Endothelial cell of umbilical vein (primary cell): ENCODE results near the gene MLIP. TPM values are rescaled to one million over a fixed set of nuclear protein-coding genes. Genes with fewer than 3 reads are reported as not detected.

Source experiments
- BruUV-seq: library from RNA; stranded (reverse); fragments of 400-500 nt; replicated peaks from 2 replicates; lab custom pipeline; 2021; lab: Mats Ljungman, UMichigan
- CTCF ChIA-PET: fragments of 300-600, 350-600 bp; sonication (Branson Sonifier 250); formaldehyde crosslinking; loops from one replicate; lab custom pipeline; 2021; ENCODE audit warnings: antibody characterized with exemption, inconsistent platforms; lab: Charles Lee
- POLR2A ChIA-PET: fragments of 300-600, 350-600 bp; sonication (Branson Sonifier 250); formaldehyde crosslinking; loops from one replicate; lab custom pipeline; 2021; ENCODE audit warnings: antibody characterized with exemption, inconsistent platforms; lab: Charles Lee
- DNase-seq: peaks from one replicate; pipeline ENCODE4 v3.0.0-alpha.2; 2011; ENCODE audit warnings: low read depth, low spot score
- FAIRE-seq: peaks from 2 replicates; lab custom pipeline; 2011; peaks lifted over from hg19 to GRCh38; lab: Jason Lieb, UNC
- H2AFZ ChIP-seq: 2 replicates; pipeline ENCODE4 v1.6.0; 2012; ENCODE audit warnings: low read depth, low read length, control low read depth, inconsistent platforms
- H3K27ac ChIP-seq: 2 replicates; pipeline ENCODE4 v1.5.1; 2011; ENCODE audit warnings: low read depth, mild to moderate bottlenecking, control low read depth, low read length, moderate library complexity; ENCODE audit not compliant: insufficient read depth
- H3K27me3 ChIP-seq, 2 experiments: 2 replicates each; pipeline versions ENCODE4 v1.6.0 to v1.6.1; 2011; ENCODE audit warnings: low read length in 2 of 2, mixed read lengths in 1 of 2; ENCODE audit not compliant: control insufficient read depth in 2 of 2, insufficient read depth in 2 of 2
- H3K36me3 ChIP-seq, 2 experiments: 2 replicates in 1 of 2; 3 replicates in 1 of 2; pipeline ENCODE4 v1.5.1; 2011; ENCODE audit warnings: low read length in 2 of 2, mild to moderate bottlenecking in 1 of 2, moderate library complexity in 1 of 2; ENCODE audit not compliant: control insufficient read depth in 2 of 2, insufficient read depth in 2 of 2; ENCODE audit errors: extremely low read depth in 1 of 2
- H3K4me1 ChIP-seq: 3 replicates; pipeline ENCODE4 v1.5.1; 2011; ENCODE audit warnings: mild to moderate bottlenecking, low read length; ENCODE audit not compliant: control insufficient read depth, insufficient read depth; ENCODE audit errors: extremely low read depth
- H3K4me2 ChIP-seq: 2 replicates; pipeline ENCODE4 v1.6.1; 2011; ENCODE audit warnings: low read length, control low read depth, mixed read lengths; ENCODE audit not compliant: insufficient read depth
- H3K4me3 ChIP-seq, 3 experiments: fragments of 200-600 bp in 1 of 3; sonication (generic), shearing (Covaris generic) in 1 of 3; replicated peaks in 1 of 3; 2 replicates each; pipeline ENCODE4 v1.5.1; 2011 to 2016; ENCODE audit warnings: control low read depth in 3 of 3, low read length in 3 of 3, mild to moderate bottlenecking in 2 of 3, inconsistent platforms in 1 of 3, low read depth in 1 of 3, moderate library complexity in 1 of 3; ENCODE audit not compliant: insufficient read depth in 1 of 3
- H3K79me2 ChIP-seq: 2 replicates; pipeline ENCODE4 v1.6.0; 2012; ENCODE audit warnings: low read length, inconsistent platforms; ENCODE audit not compliant: control insufficient read depth, insufficient read depth
- H3K9ac ChIP-seq: replicated peaks from 2 replicates; pipeline ENCODE3; 2011; ENCODE audit warnings: low read length, control low read depth; ENCODE audit not compliant: insufficient read depth; ENCODE audit errors: extremely low read depth
- H3K9me1 ChIP-seq: replicated peaks from 3 replicates; pipeline ENCODE4 v1.6.0; 2011; ENCODE audit warnings: mild to moderate bottlenecking, low read length; ENCODE audit not compliant: control insufficient read depth, insufficient read depth; ENCODE audit errors: extremely low read depth
- H3K9me3 ChIP-seq: replicated peaks from 2 replicates; pipeline ENCODE4 v1.5.1; 2012; ENCODE audit warnings: low read length, inconsistent platforms; ENCODE audit not compliant: control insufficient read depth, insufficient read depth
- H4K20me1 ChIP-seq: replicated peaks from 2 replicates; pipeline ENCODE3; 2011; ENCODE audit warnings: mild to moderate bottlenecking, low read length; ENCODE audit not compliant: control insufficient read depth, insufficient read depth; ENCODE audit errors: extremely low read depth
- EZH2 ChIP-seq: IDR thresholded peaks from 2 replicates; pipeline ENCODE4 v1.6.1; 2012; ENCODE audit warnings: borderline replicate concordance, low read depth, mild to moderate bottlenecking, moderate library complexity, low read length, inconsistent platforms; ENCODE audit not compliant: severe bottlenecking
- FOS ChIP-seq: IDR thresholded peaks from 2 replicates; pipeline ENCODE4 v1.6.1; 2011; ENCODE audit warnings: mild to moderate bottlenecking, low read length, moderate library complexity, borderline replicate concordance; ENCODE audit not compliant: insufficient read depth
- GATA2 ChIP-seq: IDR thresholded peaks from 2 replicates; pipeline ENCODE4 v1.7.0; 2011; ENCODE audit warnings: low read depth, mild to moderate bottlenecking, moderate library complexity, mixed read lengths, low read length; ENCODE audit not compliant: insufficient read length, insufficient read depth
- JUN ChIP-seq: IDR thresholded peaks from 2 replicates; pipeline ENCODE4 v1.6.1; 2011; ENCODE audit warnings: borderline replicate concordance, low read depth; ENCODE audit not compliant: insufficient read length, insufficient read depth
- MYC ChIP-seq: IDR thresholded peaks from one replicate; pipeline ENCODE4 v1.6.1; 2011; ENCODE audit warnings: mild to moderate bottlenecking, low read depth, low read length
- POLR2A ChIP-seq: IDR thresholded peaks from 2 replicates; pipeline ENCODE4 v1.6.1; 2012; ENCODE audit warnings: low read depth, mild to moderate bottlenecking, control low read depth, low read length
- POLR2AphosphoS5 ChIP-seq: IDR thresholded peaks from 2 replicates; pipeline ENCODE4 v1.6.1; 2012; ENCODE audit warnings: low read depth, mild to moderate bottlenecking, control low read depth, low read length, moderate library complexity; ENCODE audit not compliant: insufficient read depth
- dilution Hi-C: fragments of 300-500 bp; cut with MboI; formaldehyde crosslinking; loops from one replicate; pipeline ENCODE4 v1.15.0; 2019; ENCODE audit warnings: low sequenced_read_pairs; ENCODE audit not compliant: extremely low pct_ligation_motif_present
- intact Hi-C: fragments of 100-400 bp; cut with micrococcal nuclease; formaldehyde crosslinking; loops from one replicate; pipeline ENCODE4 v1.10.0; 2022
- polyA plus RNA-seq, 4 experiments: library from polyadenylated mRNA; depleted of rRNA in 3 of 4; stranded (reverse) in 3 of 4; unstranded in 1 of 4; fragments of >200 nt; gene quantifications; 2 replicates each; pipeline versions ENCODE4 v1.2.1 to v1.2.3, GENCODE V29; 2011 to 2012; ENCODE audit warnings: missing spikeins in 1 of 4
- total RNA-seq: library from RNA; stranded (reverse); gene quantifications from 2 replicates; pipeline ENCODE4 v1.2.3, GENCODE V29; 2021
- TF ChIP-seq, protein P1 (sequence below), 2 donors: IDR thresholded peaks; 1 replicate in 1 of 2; 2 replicates in 1 of 2; pipeline ENCODE4 v1.5.1; 2011; ENCODE audit warnings: low read length in 2 of 2, mild to moderate bottlenecking in 2 of 2, moderate library complexity in 2 of 2, control low read depth in 1 of 2, inconsistent platforms in 1 of 2, low read depth in 1 of 2; ENCODE audit not compliant: insufficient read depth in 1 of 2; ENCODE audit errors: extremely low read depth in 1 of 2
- TF ChIP-seq, protein P2 (sequence below): IDR thresholded peaks from 2 replicates; pipeline ENCODE4 v1.6.1; 2011; ENCODE audit not compliant: insufficient read depth, insufficient read length

MLIP gene
- total and polyA plus RNA-seq, 2 donors (not counting 3 experiments of a cell fraction or from before 2014, with no cell fraction given), result 4.1 to 11.6 TPM

DNA sequence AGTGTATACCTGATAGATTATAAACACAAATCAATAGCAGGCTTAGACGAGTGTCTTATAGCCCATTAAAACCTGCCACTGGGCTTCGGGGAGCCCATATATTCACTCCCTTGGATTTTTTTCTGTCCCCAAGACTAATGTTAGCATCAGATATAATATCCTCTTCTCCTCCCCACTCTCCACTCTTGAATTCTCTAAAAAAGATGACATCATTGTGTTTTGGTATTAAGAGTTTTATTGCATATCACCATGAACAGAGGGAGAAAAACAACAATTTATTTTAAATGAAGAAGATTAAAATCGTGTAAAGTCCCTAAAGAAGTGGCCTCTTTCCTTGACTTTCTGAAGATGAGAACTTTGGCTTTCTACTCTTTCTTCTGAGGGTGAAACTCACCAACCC is 84.4 kb downstream of the MLIP start:
- POLR2A ChIA-PET, result no interaction called here

More for the DNA sequence above, 84.4 kb downstream of the MLIP start:
- Histone ChIP-seq H4K20me1 (no peaks in the 10 kb centered on the region), H3K9ac (no peak overlapping the region), H3K4me1 (peaks cover 25% of the 10 kb centered on the region), H3K36me3 (no peaks in the 10 kb centered on the region), H3K4me2 (no peak overlapping the region), H3K79me2 (no peaks in the 10 kb centered on the region), H3K27ac (no peak overlapping the region), H3K27me3 (no peaks in the 10 kb centered on the region), H3K9me3 (no peaks in the 10 kb centered on the region), H2AFZ (no peak overlapping the region), H3K9me1 (no peaks in the 10 kb centered on the region), H3K4me3 (no peak overlapping the region)
- dilution Hi-C loops, result no loop called here
- TF ChIP-seq POLR2A (no peak), FOS (no peak), MYC (no peak), POLR2AphosphoS5 (no peak), JUN (no peak), EZH2 (no peak), GATA2 (no peak)
- TF ChIP-seq, protein P1, sequence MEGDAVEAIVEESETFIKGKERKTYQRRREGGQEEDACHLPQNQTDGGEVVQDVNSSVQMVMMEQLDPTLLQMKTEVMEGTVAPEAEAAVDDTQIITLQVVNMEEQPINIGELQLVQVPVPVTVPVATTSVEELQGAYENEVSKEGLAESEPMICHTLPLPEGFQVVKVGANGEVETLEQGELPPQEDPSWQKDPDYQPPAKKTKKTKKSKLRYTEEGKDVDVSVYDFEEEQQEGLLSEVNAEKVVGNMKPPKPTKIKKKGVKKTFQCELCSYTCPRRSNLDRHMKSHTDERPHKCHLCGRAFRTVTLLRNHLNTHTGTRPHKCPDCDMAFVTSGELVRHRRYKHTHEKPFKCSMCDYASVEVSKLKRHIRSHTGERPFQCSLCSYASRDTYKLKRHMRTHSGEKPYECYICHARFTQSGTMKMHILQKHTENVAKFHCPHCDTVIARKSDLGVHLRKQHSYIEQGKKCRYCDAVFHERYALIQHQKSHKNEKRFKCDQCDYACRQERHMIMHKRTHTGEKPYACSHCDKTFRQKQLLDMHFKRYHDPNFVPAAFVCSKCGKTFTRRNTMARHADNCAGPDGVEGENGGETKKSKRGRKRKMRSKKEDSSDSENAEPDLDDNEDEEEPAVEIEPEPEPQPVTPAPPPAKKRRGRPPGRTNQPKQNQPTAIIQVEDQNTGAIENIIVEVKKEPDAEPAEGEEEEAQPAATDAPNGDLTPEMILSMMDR (IDR thresholded peaks at IDR 0.05; ENCODE audit: extremely low read depth in 1 of 2, insufficient read depth in 1 of 2, low read depth in 1 of 2, low read length in 2 of 2), result no peak
- TF ChIP-seq, protein P2, sequence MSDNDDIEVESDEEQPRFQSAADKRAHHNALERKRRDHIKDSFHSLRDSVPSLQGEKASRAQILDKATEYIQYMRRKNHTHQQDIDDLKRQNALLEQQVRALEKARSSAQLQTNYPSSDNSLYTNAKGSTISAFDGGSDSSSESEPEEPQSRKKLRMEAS, result no peak
- intact Hi-C loops, result no loop called here
- CTCF ChIA-PET, result no interaction called here
- DNase-seq, result no peak
- FAIRE-seq, result no peak
- BruUV-seq, result no TSS peak
